A673 (cell line): ENCODE measurements around the gene ETFA. TPM values are rescaled to one million over a fixed set of nuclear protein-coding genes. Genes with fewer than 3 reads are reported as not detected.

Experiments
- BruUV-seq: library from RNA; stranded (reverse); fragments of 400-500 nt; replicated peaks from 2 replicates; lab custom pipeline; 2021; lab: Mats Ljungman, UMichigan
- CTCF ChIA-PET: fragments of 300-600 bp; sonication (Branson Sonifier 250); formaldehyde crosslinking; loops from one replicate; lab custom pipeline; 2022; ENCODE audit warnings: antibody characterized with exemption; lab: Charles Lee
- POLR2A ChIA-PET: fragments of 300-600 bp; sonication (Branson Sonifier 250); formaldehyde crosslinking; loops from one replicate; lab custom pipeline; 2022; ENCODE audit warnings: antibody characterized with exemption; ENCODE audit not compliant: low non-redundant PET; lab: Charles Lee
- DNase-seq: peaks from one replicate; pipeline ENCODE4 v3.0.0-alpha.2; 2015; ENCODE audit warnings: low spot score
- H3K27ac ChIP-seq: fragments of 200-600 bp; sonication (generic); 2 replicates; pipeline ENCODE4 v1.5.1; 2016; ENCODE audit warnings: mixed run types, low read depth, mild to moderate bottlenecking, mixed read lengths, antibody characterized with exemption, low read length; ENCODE audit not compliant: poor library complexity, severe bottlenecking
- H3K27me3 ChIP-seq: fragments of 200-600 bp; sonication (generic); replicated peaks from 2 replicates; pipeline ENCODE4 v1.6.1; 2017; ENCODE audit warnings: mixed run types, low read depth, mild to moderate bottlenecking, mixed read lengths, antibody characterized with exemption, low read length; ENCODE audit not compliant: insufficient read depth, poor library complexity
- H3K36me3 ChIP-seq: fragments of 200-600 bp; sonication (generic); 2 replicates; pipeline ENCODE4 v1.6.1; 2016; ENCODE audit warnings: mixed run types, mild to moderate bottlenecking, mixed read lengths, antibody characterized with exemption, low read length; ENCODE audit not compliant: insufficient read depth, poor library complexity, severe bottlenecking
- H3K4me1 ChIP-seq: fragments of 200-600 bp; sonication (generic); 2 replicates; pipeline ENCODE4 v1.6.1; 2017; ENCODE audit warnings: mixed run types, mild to moderate bottlenecking, mixed read lengths, antibody characterized with exemption, low read length; ENCODE audit not compliant: insufficient read depth, poor library complexity, severe bottlenecking
- H3K4me3 ChIP-seq: fragments of 200-600 bp; sonication (generic); 2 replicates; pipeline ENCODE4 v1.5.1; 2016; ENCODE audit warnings: low read depth, mixed run types, mild to moderate bottlenecking, mixed read lengths, low read length; ENCODE audit not compliant: poor library complexity, severe bottlenecking
- H3K9me3 ChIP-seq: fragments of 200-600 bp; sonication (generic); 2 replicates; pipeline ENCODE4 v1.6.1; 2016; ENCODE audit warnings: mixed run types, low read depth, mild to moderate bottlenecking, mixed read lengths, antibody characterized with exemption, low read length; ENCODE audit not compliant: poor library complexity, severe bottlenecking
- EZH2 ChIP-seq: fragments of 200-600 bp; sonication (generic); IDR thresholded peaks from 2 replicates; pipeline ENCODE4 v1.6.1; 2017; ENCODE audit warnings: borderline replicate concordance, low read depth, mild to moderate bottlenecking, mixed read lengths, antibody characterized with exemption, low read length; ENCODE audit not compliant: poor library complexity, severe bottlenecking
- intact Hi-C: fragments of 100-400 bp; cut with micrococcal nuclease; formaldehyde crosslinking; loops from one replicate; pipeline ENCODE4 v1.10.0; 2022; ENCODE audit not compliant: unreplicated experiment
- total RNA-seq: library from RNA; stranded (reverse); gene quantifications from 2 replicates; pipeline ENCODE4 v1.2.3, GENCODE V29; 2021
- TF ChIP-seq, protein P1 (sequence below): fragments of 300-800, 200-600 bp; sonication (generic); conservative IDR thresholded peaks from 2 replicates; pipeline ENCODE4 v1.5.1; 2017; ENCODE audit warnings: low read depth, mild to moderate bottlenecking, antibody characterized with exemption, low read length, moderate library complexity, mixed read lengths

Gene ETFA
- total RNA-seq, 1 experiment from 2014 or later: 133 TPM

DNA sequence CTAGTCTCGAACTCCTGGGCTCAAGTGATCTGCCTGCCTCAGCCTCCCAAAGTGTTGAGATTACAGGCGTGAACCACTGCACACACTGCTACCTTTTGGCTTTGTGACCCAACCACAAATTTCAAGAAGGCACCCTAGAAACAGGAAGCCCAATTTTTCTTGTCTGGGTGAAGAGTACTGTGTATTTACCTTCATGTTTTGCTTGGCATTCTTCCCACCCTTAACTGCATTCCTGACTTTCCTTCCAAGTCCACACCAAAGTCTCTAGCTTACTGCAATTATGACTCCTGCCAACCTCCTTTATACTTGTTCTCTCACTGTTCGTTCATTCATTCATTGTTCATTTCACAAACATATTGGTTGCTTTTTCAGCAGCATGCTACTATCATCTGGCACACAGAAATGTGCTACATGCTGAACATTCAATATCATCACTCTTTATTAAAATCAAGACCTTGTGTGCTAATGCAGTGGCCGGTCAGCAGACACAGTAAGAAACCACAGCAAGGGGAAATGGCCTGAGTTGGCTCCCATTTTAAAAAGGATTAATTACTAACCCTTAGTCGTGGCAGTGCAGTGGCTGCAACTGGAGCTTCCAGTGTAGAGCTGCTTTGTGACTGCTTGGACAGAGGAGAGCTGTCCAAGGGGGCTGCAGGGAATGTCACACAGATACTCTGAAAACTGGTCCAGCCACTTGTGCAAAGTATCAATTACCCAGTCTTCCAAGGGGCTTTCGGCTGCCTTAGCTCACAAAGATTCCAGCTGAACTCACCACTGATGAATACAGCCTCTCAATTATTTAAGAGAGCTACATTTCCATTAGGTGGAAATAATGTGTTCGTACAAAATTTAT is 94.0 kb downstream of the ETFA start:
- H3K4me3 ChIP-seq: no peak overlapping the region
- TF ChIP-seq EZH2: no peak
- TF ChIP-seq, protein P1, sequence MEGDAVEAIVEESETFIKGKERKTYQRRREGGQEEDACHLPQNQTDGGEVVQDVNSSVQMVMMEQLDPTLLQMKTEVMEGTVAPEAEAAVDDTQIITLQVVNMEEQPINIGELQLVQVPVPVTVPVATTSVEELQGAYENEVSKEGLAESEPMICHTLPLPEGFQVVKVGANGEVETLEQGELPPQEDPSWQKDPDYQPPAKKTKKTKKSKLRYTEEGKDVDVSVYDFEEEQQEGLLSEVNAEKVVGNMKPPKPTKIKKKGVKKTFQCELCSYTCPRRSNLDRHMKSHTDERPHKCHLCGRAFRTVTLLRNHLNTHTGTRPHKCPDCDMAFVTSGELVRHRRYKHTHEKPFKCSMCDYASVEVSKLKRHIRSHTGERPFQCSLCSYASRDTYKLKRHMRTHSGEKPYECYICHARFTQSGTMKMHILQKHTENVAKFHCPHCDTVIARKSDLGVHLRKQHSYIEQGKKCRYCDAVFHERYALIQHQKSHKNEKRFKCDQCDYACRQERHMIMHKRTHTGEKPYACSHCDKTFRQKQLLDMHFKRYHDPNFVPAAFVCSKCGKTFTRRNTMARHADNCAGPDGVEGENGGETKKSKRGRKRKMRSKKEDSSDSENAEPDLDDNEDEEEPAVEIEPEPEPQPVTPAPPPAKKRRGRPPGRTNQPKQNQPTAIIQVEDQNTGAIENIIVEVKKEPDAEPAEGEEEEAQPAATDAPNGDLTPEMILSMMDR: no peak
- H3K9me3 ChIP-seq: no peaks in the 10 kb centered on the region
- no TSS peak for BruUV-seq
- CTCF ChIA-PET: no interaction called here
- H3K4me1 ChIP-seq: no peaks in the 10 kb centered on the region
- no peak overlapping the region for H3K27ac ChIP-seq
- intact Hi-C loops: no loop called here
- POLR2A ChIA-PET: no interaction called here
- no peak for DNase-seq
- H3K36me3 ChIP-seq: no peaks in the 10 kb centered on the region
- H3K27me3 ChIP-seq: no peaks in the 10 kb centered on the region

DNA sequence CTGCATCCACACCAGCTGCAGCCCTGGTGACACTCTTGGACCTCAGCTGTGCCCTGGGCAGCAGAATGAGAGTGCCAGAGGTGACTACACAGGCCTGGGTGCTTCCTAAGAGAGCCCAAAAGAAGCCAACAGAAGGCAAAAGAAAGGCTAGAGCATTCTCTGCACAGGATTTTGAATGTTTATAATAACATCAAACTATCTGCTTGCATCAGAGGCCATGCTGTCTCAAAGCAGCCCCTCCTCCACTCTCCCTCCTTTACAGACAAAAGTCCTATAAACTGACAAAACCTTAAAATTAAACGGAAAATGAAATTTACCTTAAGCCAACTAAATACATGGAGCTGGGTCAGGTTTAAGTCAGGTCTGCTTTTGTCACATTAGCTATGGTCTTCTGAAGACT is 95.6 kb downstream of the ETFA start:
- no peaks in the 10 kb centered on the region for H3K9me3 ChIP-seq
- no peak overlapping the region for H3K27ac ChIP-seq
- no peak for DNase-seq
- ChIA-PET CTCF (no interaction called here), POLR2A (no interaction called here)
- H3K4me3 ChIP-seq: no peak overlapping the region
- no peaks in the 10 kb centered on the region for H3K4me1 ChIP-seq
- intact Hi-C loops: no loop called here
- H3K36me3 ChIP-seq: no peaks in the 10 kb centered on the region
- no TSS peak for BruUV-seq
- TF ChIP-seq EZH2: no peak
- TF ChIP-seq, protein P1: no peak
- H3K27me3 ChIP-seq: no peaks in the 10 kb centered on the region

DNA sequence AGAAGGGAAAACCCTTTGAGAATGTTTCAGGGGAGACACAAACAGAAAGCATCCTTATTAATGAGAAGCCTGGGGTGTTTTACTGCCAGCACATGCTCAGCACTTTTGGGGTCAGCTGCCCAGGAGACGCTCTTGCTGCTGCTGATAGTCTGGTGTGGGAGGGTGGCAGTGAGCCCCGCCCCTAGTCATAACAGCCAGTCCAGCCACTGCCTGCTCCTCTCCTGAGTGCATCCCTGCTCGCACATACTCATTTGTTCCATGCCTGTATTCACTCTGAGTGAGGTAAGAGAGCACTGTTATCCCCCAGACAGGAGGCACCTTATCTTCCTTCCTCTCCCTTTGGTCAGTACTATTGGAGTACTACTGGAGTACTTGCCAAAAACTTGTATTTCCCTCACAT is 101.3 kb downstream of the ETFA start:
- no peaks in the 10 kb centered on the region for H3K36me3 ChIP-seq
- ChIA-PET CTCF (no interaction called here), POLR2A (no interaction called here)
- TF ChIP-seq EZH2: no peak
- TF ChIP-seq, protein P1: no peak
- no peak for DNase-seq
- intact Hi-C loops: no loop called here
- no peaks in the 10 kb centered on the region for H3K4me1 ChIP-seq
- no peak overlapping the region for H3K4me3 ChIP-seq
- no peaks in the 10 kb centered on the region for H3K27me3 ChIP-seq
- H3K9me3 ChIP-seq: no peaks in the 10 kb centered on the region
- no TSS peak for BruUV-seq
- no peak overlapping the region for H3K27ac ChIP-seq
